IPS-15b (cell line): ENCODE data around the gene RNFT2.
"Not testable (repeated sequence)": the region's sequence is repeated elsewhere in the genome, so short reads cannot be mapped to it uniquely, and the experiment has no call there.

Experiments
- H3K27me3 ChIP-seq: one replicate; pipeline ENCODE4 v1.6.1; 2013; ENCODE audit warnings: low read length; ENCODE audit not compliant: control insufficient read depth, insufficient read depth
- H3K36me3 ChIP-seq: one replicate; pipeline ENCODE4 v1.6.1; 2013; ENCODE audit warnings: low read length; ENCODE audit not compliant: control insufficient read depth, insufficient read depth
- H3K4me1 ChIP-seq: one replicate; pipeline ENCODE4 v1.6.1; 2013; ENCODE audit warnings: mild to moderate bottlenecking, low read length; ENCODE audit not compliant: control insufficient read depth, insufficient read depth
- H3K4me3 ChIP-seq: one replicate; pipeline ENCODE4 v1.5.1; 2013; ENCODE audit warnings: low read depth, low read length
- H3K9ac ChIP-seq: one replicate; pipeline ENCODE4 v1.6.1; 2013; ENCODE audit warnings: low read depth, mild to moderate bottlenecking, low read length
- H3K9me3 ChIP-seq: one replicate; pipeline ENCODE4 v1.6.1; 2013; ENCODE audit warnings: mild to moderate bottlenecking, low read length; ENCODE audit not compliant: control insufficient read depth, insufficient read depth

RNFT2 gene

GRCh38 chr12:116804051-116804450, 65.9 kb downstream of the RNFT2 start:
- Histone ChIP-seq H3K27me3 (no peaks in the 10 kb centered on the region), H3K9ac (no peak overlapping the region), H3K4me3 (no peak overlapping the region), H3K4me1 (no peaks in the 10 kb centered on the region), H3K9me3 (no peaks in the 10 kb centered on the region), H3K36me3 (peaks cover 6% of the 10 kb centered on the region)

GRCh38 chr12:116806845-116807440, 68.8 kb downstream of the RNFT2 start:
- Histone ChIP-seq H3K36me3 (peaks cover 3% of the 10 kb centered on the region), H3K9ac (no peak overlapping the region), H3K9me3 (no peaks in the 10 kb centered on the region), H3K27me3 (no peaks in the 10 kb centered on the region), H3K4me3 (no peak overlapping the region), H3K4me1 (no peaks in the 10 kb centered on the region)

- Histone ChIP-seq H3K36me3 (peaks cover 3% of the 10 kb centered on the region), H3K4me1 (no peaks in the 10 kb centered on the region), H3K4me3 (no peak overlapping the region), H3K9me3 (no peaks in the 10 kb centered on the region), H3K9ac (no peak overlapping the region), H3K27me3 (no peaks in the 10 kb centered on the region)
These were observed 69.4 kb downstream of the RNFT2 start for GRCh38 chr12:116807546-116807945.

- Histone ChIP-seq H3K9ac (no peak overlapping the region), H3K27me3 (no peaks in the 10 kb centered on the region), H3K9me3 (no peaks in the 10 kb centered on the region), H3K4me3 (no peak overlapping the region), H3K4me1 (no peaks in the 10 kb centered on the region), H3K36me3 (peaks cover 3% of the 10 kb centered on the region)
These were observed 70.3 kb downstream of the RNFT2 start for GRCh38 chr12:116808113-116809105.

- H3K27me3 ChIP-seq = no peaks in the 10 kb centered on the region
- no peaks in the 10 kb centered on the region for H3K9me3 ChIP-seq
- H3K36me3 ChIP-seq = peaks cover 3% of the 10 kb centered on the region
- H3K4me1 ChIP-seq = no peaks in the 10 kb centered on the region
- no peak overlapping the region for H3K4me3 ChIP-seq
- no peak overlapping the region for H3K9ac ChIP-seq
These were observed 74.1 kb downstream of the RNFT2 start for GRCh38 chr12:116812238-116812637.

- Histone ChIP-seq H3K36me3 (no peaks in the 10 kb centered on the region), H3K27me3 (no peaks in the 10 kb centered on the region), H3K9ac (no peak overlapping the region), H3K9me3 (no peaks in the 10 kb centered on the region), H3K4me3 (no peak overlapping the region), H3K4me1 (no peaks in the 10 kb centered on the region)
These were observed 75.3 kb downstream of the RNFT2 start for GRCh38 chr12:116813271-116814041.

- not testable (repeated sequence) for H3K9me3 ChIP-seq, H3K27me3 ChIP-seq, H3K9ac ChIP-seq, H3K4me3 ChIP-seq, H3K36me3 ChIP-seq, H3K4me1 ChIP-seq
These were observed 76.7 kb downstream of the RNFT2 start for GRCh38 chr12:116814766-116815165.

- no peaks in the 10 kb centered on the region for H3K27me3 ChIP-seq
- no peaks in the 10 kb centered on the region for H3K9me3 ChIP-seq
- H3K4me3 ChIP-seq = peak overlapping the region; percentile 92
- no peaks in the 10 kb centered on the region for H3K4me1 ChIP-seq
- H3K9ac ChIP-seq = peak overlapping the region; percentile 95
- no peaks in the 10 kb centered on the region for H3K36me3 ChIP-seq
These were observed 80.3 kb downstream of the RNFT2 start for GRCh38 chr12:116818341-116818856.

- peak overlapping the region; percentile 92 for H3K4me3 ChIP-seq
- H3K36me3 ChIP-seq = no peaks in the 10 kb centered on the region
- H3K9ac ChIP-seq = peak overlapping the region; percentile 95
- no peaks in the 10 kb centered on the region for H3K4me1 ChIP-seq
- no peaks in the 10 kb centered on the region for H3K9me3 ChIP-seq
- H3K27me3 ChIP-seq = no peaks in the 10 kb centered on the region
These were observed 81.1 kb downstream of the RNFT2 start for GRCh38 chr12:116818948-116819832.

GRCh38 chr12:116820064-116820656, 82.0 kb downstream of the RNFT2 start:
- no peaks in the 10 kb centered on the region for H3K9me3 ChIP-seq
- H3K4me1 ChIP-seq = no peaks in the 10 kb centered on the region
- no peaks in the 10 kb centered on the region for H3K36me3 ChIP-seq
- H3K4me3 ChIP-seq = no peak overlapping the region
- no peaks in the 10 kb centered on the region for H3K27me3 ChIP-seq
- no peak overlapping the region for H3K9ac ChIP-seq
